HCT116 (cell line): ENCODE measurements around the gene LMCD1.

Experiments
- EZH2 ChIP-seq: fragments of 200-600 bp; sonication (generic); IDR thresholded peaks from 2 replicates; pipeline ENCODE4 v1.6.1; 2017; ENCODE audit warnings: antibody characterized with exemption, mixed run types
- JUND ChIP-seq: IDR thresholded peaks from 2 replicates; pipeline ENCODE4 v1.6.1; 2012
- POLR2AphosphoS5 ChIP-seq: IDR thresholded peaks from 2 replicates; pipeline ENCODE4 v1.6.1; 2011; ENCODE audit warnings: mild to moderate bottlenecking, low read depth, low read length, moderate library complexity
- RAD21 ChIP-seq: IDR thresholded peaks from 2 replicates; pipeline ENCODE4 v1.6.1; 2012; ENCODE audit warnings: low read depth, mild to moderate bottlenecking
- ZFX ChIP-seq: fragments of 450-650 bp; IDR thresholded peaks from 2 replicates; pipeline ENCODE4 v1.6.1; 2017
- TF ChIP-seq, protein P1 (sequence below), 3 experiments: fragments of 200-600 bp in 1 of 3; sonication (generic) in 1 of 3; IDR thresholded peaks in 2 of 3; conservative IDR thresholded peaks in 1 of 3; 2 replicates each; pipeline ENCODE4 v1.5.1; 2012 to 2017; ENCODE audit warnings: low read depth in 2 of 3, low read length in 2 of 3, antibody characterized with exemption in 1 of 3, borderline replicate concordance in 1 of 3, control low read depth in 1 of 3, mild to moderate bottlenecking in 1 of 3, mixed read lengths in 1 of 3, mixed run types in 1 of 3, moderate library complexity in 1 of 3; ENCODE audit not compliant: insufficient read depth in 1 of 3
- TF ChIP-seq, protein P2 (sequence below): IDR thresholded peaks from 2 replicates; pipeline ENCODE4 v1.6.1; 2012

DNA sequence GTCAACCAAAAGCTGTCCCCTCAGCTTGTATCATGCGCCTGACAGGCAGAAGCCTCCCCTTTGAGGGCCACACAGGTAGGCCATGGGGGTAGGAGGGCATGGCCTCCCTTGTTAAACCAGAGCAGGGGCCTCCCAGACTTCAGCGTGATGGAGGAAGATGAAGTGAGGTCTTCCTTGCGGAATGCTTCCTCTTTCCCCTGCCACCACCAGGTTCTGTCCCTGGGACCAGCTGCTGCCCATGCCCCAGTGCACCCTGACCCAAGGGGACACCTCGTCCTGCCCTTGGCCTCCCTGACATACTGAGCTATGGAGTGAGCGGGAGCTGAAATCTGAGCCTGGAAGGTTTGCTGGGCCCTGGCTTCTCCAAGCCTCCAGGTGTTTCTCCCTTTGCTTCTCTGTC, 116.3 kb downstream of the LMCD1 start:
- TF ChIP-seq JUND (no peak), EZH2 (no peak), RAD21 (no peak), ZFX (no peak), POLR2AphosphoS5 (no peak)
- TF ChIP-seq, protein P1, sequence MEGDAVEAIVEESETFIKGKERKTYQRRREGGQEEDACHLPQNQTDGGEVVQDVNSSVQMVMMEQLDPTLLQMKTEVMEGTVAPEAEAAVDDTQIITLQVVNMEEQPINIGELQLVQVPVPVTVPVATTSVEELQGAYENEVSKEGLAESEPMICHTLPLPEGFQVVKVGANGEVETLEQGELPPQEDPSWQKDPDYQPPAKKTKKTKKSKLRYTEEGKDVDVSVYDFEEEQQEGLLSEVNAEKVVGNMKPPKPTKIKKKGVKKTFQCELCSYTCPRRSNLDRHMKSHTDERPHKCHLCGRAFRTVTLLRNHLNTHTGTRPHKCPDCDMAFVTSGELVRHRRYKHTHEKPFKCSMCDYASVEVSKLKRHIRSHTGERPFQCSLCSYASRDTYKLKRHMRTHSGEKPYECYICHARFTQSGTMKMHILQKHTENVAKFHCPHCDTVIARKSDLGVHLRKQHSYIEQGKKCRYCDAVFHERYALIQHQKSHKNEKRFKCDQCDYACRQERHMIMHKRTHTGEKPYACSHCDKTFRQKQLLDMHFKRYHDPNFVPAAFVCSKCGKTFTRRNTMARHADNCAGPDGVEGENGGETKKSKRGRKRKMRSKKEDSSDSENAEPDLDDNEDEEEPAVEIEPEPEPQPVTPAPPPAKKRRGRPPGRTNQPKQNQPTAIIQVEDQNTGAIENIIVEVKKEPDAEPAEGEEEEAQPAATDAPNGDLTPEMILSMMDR (IDR thresholded peaks at IDR 0.05 in 2 of 3, conservative IDR thresholded peaks at IDR 0.05 in 1 of 3; ENCODE audit: borderline replicate concordance in 1 of 3, insufficient read depth in 1 of 3, low read depth in 2 of 3, low read length in 2 of 3) = no peak
- TF ChIP-seq, protein P2, sequence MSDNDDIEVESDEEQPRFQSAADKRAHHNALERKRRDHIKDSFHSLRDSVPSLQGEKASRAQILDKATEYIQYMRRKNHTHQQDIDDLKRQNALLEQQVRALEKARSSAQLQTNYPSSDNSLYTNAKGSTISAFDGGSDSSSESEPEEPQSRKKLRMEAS = no peak
